MCF 10A (cell line): ENCODE results near the gene RNF214. TPM values are rescaled to one million over a fixed set of nuclear protein-coding genes. Genes with fewer than 3 reads are reported as not detected.
A peak's percentile ranks its signal among the peaks of the same experiment; 100 is the strongest.

Experiments
- BruUV-seq: library from RNA; stranded (reverse); fragments of 400-500 nt; replicated peaks from 2 replicates; lab custom pipeline; 2021; lab: Mats Ljungman, UMichigan
- CTCF ChIA-PET: fragments of 300-600 bp; sonication (Branson Sonifier 250); formaldehyde crosslinking; extraction: SDS; loops from one replicate; lab custom pipeline; 2021; ENCODE audit warnings: antibody characterized with exemption, inconsistent platforms; lab: Yijun Ruan, JAX
- POLR2A ChIA-PET: fragments of 300-600, 350-650 bp; sonication (Branson Sonifier 250); formaldehyde crosslinking; extraction: SDS; loops from one replicate; lab custom pipeline; 2020; ENCODE audit warnings: antibody characterized with exemption, inconsistent platforms; lab: Yijun Ruan, JAX
- DNase-seq: peaks from one replicate; pipeline ENCODE4 v3.0.0-alpha.2; 2018; ENCODE audit not compliant: unreplicated experiment
- H3K27ac Mint-ChIP-seq: one replicate; pipeline ENCODE4 v1.8.0; 2022; ENCODE audit warnings: mild to moderate bottlenecking, low read depth, mixed read lengths; ENCODE audit not compliant: unreplicated experiment
- H3K27me3 Mint-ChIP-seq: one replicate; pipeline ENCODE4 v1.8.0; 2022; ENCODE audit warnings: mixed read lengths; ENCODE audit not compliant: insufficient read depth, unreplicated experiment
- H3K36me3 Mint-ChIP-seq: one replicate; pipeline ENCODE4 v1.8.0; 2022; ENCODE audit warnings: mild to moderate bottlenecking, moderate library complexity, mixed read lengths; ENCODE audit not compliant: insufficient read depth, unreplicated experiment
- H3K4me1 Mint-ChIP-seq: one replicate; pipeline ENCODE4 v1.8.0; 2022; ENCODE audit warnings: mixed read lengths; ENCODE audit not compliant: insufficient read depth, unreplicated experiment
- H3K4me3 Mint-ChIP-seq: one replicate; pipeline ENCODE4 v1.8.0; 2022; ENCODE audit warnings: mild to moderate bottlenecking, moderate library complexity, mixed read lengths; ENCODE audit not compliant: unreplicated experiment
- H3K9me3 Mint-ChIP-seq: one replicate; pipeline ENCODE4 v1.8.0; 2022; ENCODE audit warnings: mixed read lengths; ENCODE audit not compliant: unreplicated experiment
- CTCF ChIP-seq: fragments of 200-600 bp; IDR thresholded peaks from one replicate; pipeline ENCODE4 v1.8.0; 2022; ENCODE audit warnings: antibody characterized with exemption, mild to moderate bottlenecking; ENCODE audit not compliant: unreplicated experiment
- intact Hi-C: fragments of 100-400 bp; cut with micrococcal nuclease; formaldehyde crosslinking; loops from 2 replicates; pipeline ENCODE4 v1.14.1; 2022
- total RNA-seq: library from RNA; stranded (reverse); gene quantifications from 2 replicates; pipeline ENCODE4 v1.2.3, GENCODE V29; 2022

RNF214 gene
- total RNA-seq, 1 experiment from 2014 or later = 23.3 TPM

- CTCF ChIA-PET = interaction anchor here (0.6 to 4.2 kb wide), 7 partner anchors 9 to 530 kb away, joined by 3 to 27 read pairs (median 4); partner anchors contain the start of genes PCSK7 and RNF214
- Mint-ChIP-seq H3K27me3 (no peaks in the 10 kb centered on the region), H3K4me1 (peaks cover 14% of the 10 kb centered on the region), H3K36me3 (peaks cover 70% of the 10 kb centered on the region), H3K4me3 (no peak overlapping the region), H3K9me3 (no peaks in the 10 kb centered on the region), H3K27ac (peak overlapping the region; percentile 89)
- POLR2A ChIA-PET = interaction anchor here (0.6 to 2.1 kb wide), 5 partner anchors 10 to 371 kb away, joined by 3 to 6 read pairs (median 4); partner anchors contain the start of genes PCSK7, RNF214 and SIDT2
- peak; percentile 87 for DNase-seq
- no peak for TF ChIP-seq CTCF
- BruUV-seq = no TSS peak
- intact Hi-C loops = no loop called here
Observed at GRCh38 chr11:117221775-117222517, 10.5 kb upstream of the RNF214 start.

GRCh38 chr11:117222991-117223740 is 9.3 kb upstream of the RNF214 start:
- ChIA-PET POLR2A (interaction anchor here (1.8 to 4.5 kb wide), 3 partner anchors 9 to 45 kb away, joined by 6 to 14 read pairs (median 6); partner anchors contain the start of genes PCSK7, RNF214 and SIDT2), CTCF (interaction anchor here (1.2 kb wide), 1 partner anchor 532 kb away, joined by 3 read pairs; no protein-coding TSS in a partner anchor)
- Mint-ChIP-seq H3K9me3 (no peaks in the 10 kb centered on the region), H3K27me3 (no peaks in the 10 kb centered on the region), H3K4me1 (peaks cover 14% of the 10 kb centered on the region), H3K27ac (no peak overlapping the region), H3K4me3 (no peak overlapping the region), H3K36me3 (peaks cover 67% of the 10 kb centered on the region)
- no TSS peak for BruUV-seq
- intact Hi-C loops = no loop called here
- no peak for TF ChIP-seq CTCF
- DNase-seq = no peak

GRCh38 chr11:117223741-117224689 is 8.5 kb upstream of the RNF214 start:
- POLR2A ChIA-PET = interaction anchor here (0.7 to 4.5 kb wide), 4 partner anchors 8 to 45 kb away, joined by 3 to 14 read pairs (median 4); partner anchors contain the start of genes PCSK7, RNF214 and SIDT2
- intact Hi-C loops = no loop called here
- H3K27me3 Mint-ChIP-seq = no peaks in the 10 kb centered on the region
- no TSS peak for BruUV-seq
- DNase-seq = no peak
- H3K4me1 Mint-ChIP-seq = peaks cover 14% of the 10 kb centered on the region
- H3K27ac Mint-ChIP-seq = no peak overlapping the region
- H3K9me3 Mint-ChIP-seq = no peaks in the 10 kb centered on the region
- CTCF ChIA-PET = interaction anchor here (0.6 to 1.1 kb wide), 2 partner anchors 78 to 385 kb away, joined by 3 to 4 read pairs; no protein-coding TSS in a partner anchor
- no peak for TF ChIP-seq CTCF
- peaks cover 65% of the 10 kb centered on the region for H3K36me3 Mint-ChIP-seq
- H3K4me3 Mint-ChIP-seq = no peak overlapping the region
